ENCODE data around the gene SEPTIN3. TPM values are rescaled to one million over a fixed set of nuclear protein-coding genes. Genes with fewer than 3 reads are reported as not detected.

SEPTIN3 gene
- total and polyA plus RNA-seq, 9 of the 15 experiments (the other 6 are each of a cell fraction or from before 2014, with no cell fraction given) = 0.06 TPM; not detected in 8

GRCh38 chr22:41925783-41926460 is 43.3 kb upstream of the SEPTIN3 start:
- in situ Hi-C loops (cut with MboI) = no loop called here
- ATAC-seq (peak; percentile 87), DNase-seq (ENCODE audit: extremely low read depth in 1 of 4, low spot score in 3 of 4) (peak; percentile 74 to 78 (median 77)), FAIRE-seq (no peak)
- Histone ChIP-seq H3K9me3 (replicated peaks; ENCODE audit: control insufficient read depth, insufficient read depth, low read depth, low read length) (no peaks in the 10 kb centered on the region), H3K9ac (ENCODE audit: insufficient read depth in 1 of 2, low read depth in 2 of 2, low read length in 2 of 2) (peak overlapping the region; percentile 56 to 86; a peak in 3 of 4 replicates), H3K79me2 (ENCODE audit: control insufficient read depth, insufficient read depth, low read length) (no peaks in the 10 kb centered on the region), H3K4me2 (ENCODE audit: insufficient read depth, low read length) (peak overlapping the region; percentile 69), H3K4me3 (peak overlapping the region; percentile 42), H3K27ac (ENCODE audit: extremely low read depth, low read depth, low read length) (no peak overlapping the region), H3K36me3 (ENCODE audit: control insufficient read depth, insufficient read depth, low read length) (no peaks in the 10 kb centered on the region), H3K4me1 (replicated peaks in 1 of 2; ENCODE audit: control insufficient read depth in 2 of 2, insufficient read depth in 2 of 2, low read length in 2 of 2) (peaks cover 6 to 57% of the 10 kb centered on the region in 2 experiments; a peak in 4 of 5 replicates), H3K27me3 (ENCODE audit: control insufficient read depth in 2 of 2, insufficient read depth in 2 of 2, low read length in 2 of 2) (no peaks in the 10 kb centered on the region), H4K20me1 (replicated peaks; ENCODE audit: control insufficient read depth, insufficient read depth, low read length) (no peaks in the 10 kb centered on the region), H2AFZ (ENCODE audit: low read depth, low read length) (peak overlapping the region; percentile 66), H3K9me1 (ENCODE audit: control insufficient read depth, insufficient read depth, low read length) (no peaks in the 10 kb centered on the region)
- POLR2A ChIA-PET = interaction anchor here (0.6 to 1.7 kb wide), 5 partner anchors 9 to 71 kb away, joined by 3 to 5 read pairs (median 3); no protein-coding TSS in a partner anchor
- WGBS (ENCODE audit: insufficient coverage, low coverage, missing lambda C conversion rate) = 6% methylated on average over 22 of the region's 48 CpGs
- BruUV-seq (replicated peaks) = no TSS peak
- intact Hi-C loops (cut with micrococcal nuclease) = no loop called here
- CTCF ChIA-PET (ENCODE audit: low intra/inter-chr PET ratio) = no interaction called here
- TF ChIP-seq NFIX (CRISPR knock-in tag; IDR thresholded peaks at IDR 0.05; ENCODE audit: low read depth) (no peak), MEF2D (tag; conservative IDR thresholded peaks at IDR 0.05; ENCODE audit: low read depth) (no peak), THRB (CRISPR knock-in tag; conservative IDR thresholded peaks at IDR 0.05) (no peak), ETS1 (conservative IDR thresholded peaks at IDR 0.05; ENCODE audit: control insufficient read depth, low read depth, low read length) (no peak), NONO (IDR thresholded peaks at IDR 0.05; ENCODE audit: low read depth in 2 of 2, low read length in 1 of 2) (no peak), ZNF583 (CRISPR knock-in tag; IDR thresholded peaks at IDR 0.05) (no peak), ZFP36 (IDR thresholded peaks at IDR 0.05; ENCODE audit: low read depth, low read length, partially characterized antibody) (no peak), ZBTB2 (IDR thresholded peaks at IDR 0.05) (no peak), ZNF197 (CRISPR knock-in tag; IDR thresholded peaks at IDR 0.05; ENCODE audit: low read depth) (no peak), DNMT1 (IDR thresholded peaks at IDR 0.05) (no peak), MYC (IDR thresholded peaks at IDR 0.05; ENCODE audit: low read depth, low read length) (0 out of 2 replicates have a peak, but pooled peaks have one; percentile 17), MYC (CRISPR knock-in tag; IDR thresholded peaks at IDR 0.05; ENCODE audit: borderline replicate concordance, low read depth) (no peak), E2F6 (IDR thresholded peaks at IDR 0.05; ENCODE audit: borderline replicate concordance in 1 of 2, extremely low read depth in 1 of 2, insufficient read depth in 1 of 2, insufficient read length in 1 of 2, low read depth in 1 of 2, low read length in 1 of 2, poor library complexity in 1 of 2, severe bottlenecking in 1 of 2) (peak in 1 of 2 experiments; percentile 15), TRIM24 (IDR thresholded peaks at IDR 0.05) (no peak)
